Lung (tissue), 12 donors: ENCODE measurements around the gene MISP3. TPM values are rescaled to one million over a fixed set of nuclear protein-coding genes. Genes with fewer than 3 reads are reported as not detected.
A peak's percentile ranks its signal among the peaks of the same experiment; 100 is the strongest.

Experiments
- ATAC-seq: fragments of 200-7000 bp; cut with Tn5 transposase; one replicate; pipeline ENCODE4 v1.9.1; 2020; ENCODE audit warnings: moderate number of reproducible peaks; ENCODE audit not compliant: insufficient read depth, low FRiP score
- DNase-seq, 3 donors: peaks; one replicate each; pipeline ENCODE4 v3.0.0-alpha.2; 2013 to 2017
- H3K27ac ChIP-seq, 2 donors: one replicate each; pipeline ENCODE4 v1.5.1; 2013; ENCODE audit warnings: mild to moderate bottlenecking in 2 of 2, moderate library complexity in 2 of 2, control low read depth in 1 of 2, inconsistent platforms in 1 of 2, low read depth in 1 of 2, low read length in 1 of 2
- H3K27me3 ChIP-seq, 3 donors: one replicate each; pipeline ENCODE4 v1.5.1; 2013; ENCODE audit warnings: low read length in 2 of 3; ENCODE audit not compliant: control insufficient read depth in 3 of 3, insufficient read depth in 3 of 3
- H3K36me3 ChIP-seq, 4 donors: one replicate each; pipeline ENCODE4 v1.5.1; 2013; ENCODE audit warnings: low read length in 4 of 4, mild to moderate bottlenecking in 1 of 4, moderate library complexity in 1 of 4; ENCODE audit not compliant: control insufficient read depth in 4 of 4, insufficient read depth in 4 of 4
- H3K4me1 ChIP-seq, 5 donors: one replicate each; pipeline ENCODE4 v1.5.1; 2013; ENCODE audit warnings: low read length in 5 of 5, mild to moderate bottlenecking in 2 of 5, moderate library complexity in 1 of 5; ENCODE audit not compliant: control insufficient read depth in 5 of 5, insufficient read depth in 5 of 5
- H3K4me3 ChIP-seq: one replicate; pipeline ENCODE4 v1.5.1; 2013; ENCODE audit warnings: mild to moderate bottlenecking, control low read depth, moderate library complexity
- H3K9ac ChIP-seq, 2 donors: one replicate each; pipeline ENCODE4 v1.5.1; 2013; ENCODE audit warnings: low read length in 2 of 2, control low read depth in 1 of 2; ENCODE audit not compliant: insufficient read depth in 1 of 2
- H3K9me3 ChIP-seq, 4 donors: one replicate each; pipeline ENCODE4 v1.5.1; 2013; ENCODE audit warnings: low read length in 3 of 4, mild to moderate bottlenecking in 1 of 4, moderate library complexity in 1 of 4; ENCODE audit not compliant: control insufficient read depth in 4 of 4, insufficient read depth in 3 of 4
- WGBS, 2 donors: extraction: QIAGEN DNeasy Blood & Tissue Kit; methylation state at CpG; one replicate each; pipeline ENCODE4 v1.1.7; 2013; 5-methylcytosine and 5-hydroxymethylcytosine counted together
- polyA plus RNA-seq, 2 donors: library from polyadenylated mRNA; stranded (reverse); fragments of 200-250 nt; gene quantifications; one replicate each; pipeline ENCODE4 v1.2.1, GENCODE V29; 2013
- total RNA-seq, 2 donors: library from RNA; depleted of rRNA in 1 of 2; stranded (reverse); fragments of >200 nt in 1 of 2; gene quantifications; one replicate each; pipeline ENCODE4 v1.2.1, GENCODE V29; 2014 to 2021
- TF ChIP-seq, protein P1 (sequence below): IDR thresholded peaks from 2 replicates; pipeline ENCODE4 v1.5.1; 2012; ENCODE audit warnings: mild to moderate bottlenecking; ENCODE audit errors: control extremely low read depth, extremely low read depth
- donor health status: control.
- donor health status: control.
- donor health status: Bipolar disorder and iron deficiency.
- donor health status: healthy.
- donor health status: DM: yes; HTN: yes; CAD: no.

The MISP3 gene
- total and polyA plus RNA-seq, 4 donors: 3.5 to 11.2 (median 7.4) TPM

DNA sequence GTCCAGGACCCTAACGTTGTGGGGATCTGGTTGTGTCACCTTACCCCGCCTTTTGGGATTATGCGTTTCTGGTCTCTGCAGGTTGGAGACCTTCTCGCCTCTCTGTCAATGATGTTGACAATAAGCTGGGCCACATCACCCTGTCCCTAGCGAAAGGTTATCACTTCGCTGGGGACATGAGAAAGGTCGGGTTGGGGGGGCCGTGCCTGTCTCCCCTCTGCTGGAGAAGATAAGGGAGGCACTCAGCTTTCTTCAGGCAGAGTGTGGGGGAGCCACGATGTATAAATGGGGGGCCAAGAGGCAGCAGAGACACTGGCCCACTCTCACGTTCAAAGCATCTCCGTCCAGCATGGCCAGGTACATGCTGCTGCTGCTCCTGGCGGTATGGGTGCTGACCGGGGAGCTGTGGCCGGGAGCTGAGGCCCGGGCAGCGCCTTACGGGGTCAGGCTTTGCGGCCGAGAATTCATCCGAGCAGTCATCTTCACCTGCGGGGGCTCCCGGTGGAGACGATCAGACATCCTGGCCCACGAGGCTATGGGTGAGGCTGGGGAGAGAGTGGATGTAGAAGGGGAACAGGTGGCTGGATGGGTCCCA lies 44.6 kb upstream of the MISP3 start, which contains the start of gene RLN3:
Gene RLN3, plus strand, starts transcription at position 293 of the 595 bp plus-strand sequence. Its CDS starts 57 bp downstream, at position 350.
- Histone ChIP-seq H3K36me3 (no peaks in the 10 kb centered on the region), H3K9ac (no peak within 1 kb of the TSS), H3K4me1 (peaks cover 0 to 7% (median 0%) of the 10 kb centered on the region in 5 donors), H3K27me3 (peaks cover 0 to 11% (median 7%) of the 10 kb centered on the region in 3 donors), H3K9me3 (no peaks in the 10 kb centered on the region), H3K27ac (no peak within 1 kb of the TSS), H3K4me3 (no peak within 1 kb of the TSS)
- 66 to 72% methylated on average over 24 of the region's 24 CpGs for WGBS, 2 donors
- TF ChIP-seq, protein P1, sequence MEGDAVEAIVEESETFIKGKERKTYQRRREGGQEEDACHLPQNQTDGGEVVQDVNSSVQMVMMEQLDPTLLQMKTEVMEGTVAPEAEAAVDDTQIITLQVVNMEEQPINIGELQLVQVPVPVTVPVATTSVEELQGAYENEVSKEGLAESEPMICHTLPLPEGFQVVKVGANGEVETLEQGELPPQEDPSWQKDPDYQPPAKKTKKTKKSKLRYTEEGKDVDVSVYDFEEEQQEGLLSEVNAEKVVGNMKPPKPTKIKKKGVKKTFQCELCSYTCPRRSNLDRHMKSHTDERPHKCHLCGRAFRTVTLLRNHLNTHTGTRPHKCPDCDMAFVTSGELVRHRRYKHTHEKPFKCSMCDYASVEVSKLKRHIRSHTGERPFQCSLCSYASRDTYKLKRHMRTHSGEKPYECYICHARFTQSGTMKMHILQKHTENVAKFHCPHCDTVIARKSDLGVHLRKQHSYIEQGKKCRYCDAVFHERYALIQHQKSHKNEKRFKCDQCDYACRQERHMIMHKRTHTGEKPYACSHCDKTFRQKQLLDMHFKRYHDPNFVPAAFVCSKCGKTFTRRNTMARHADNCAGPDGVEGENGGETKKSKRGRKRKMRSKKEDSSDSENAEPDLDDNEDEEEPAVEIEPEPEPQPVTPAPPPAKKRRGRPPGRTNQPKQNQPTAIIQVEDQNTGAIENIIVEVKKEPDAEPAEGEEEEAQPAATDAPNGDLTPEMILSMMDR: no peak
- ATAC-seq (no peak), DNase-seq (no peak)

DNA sequence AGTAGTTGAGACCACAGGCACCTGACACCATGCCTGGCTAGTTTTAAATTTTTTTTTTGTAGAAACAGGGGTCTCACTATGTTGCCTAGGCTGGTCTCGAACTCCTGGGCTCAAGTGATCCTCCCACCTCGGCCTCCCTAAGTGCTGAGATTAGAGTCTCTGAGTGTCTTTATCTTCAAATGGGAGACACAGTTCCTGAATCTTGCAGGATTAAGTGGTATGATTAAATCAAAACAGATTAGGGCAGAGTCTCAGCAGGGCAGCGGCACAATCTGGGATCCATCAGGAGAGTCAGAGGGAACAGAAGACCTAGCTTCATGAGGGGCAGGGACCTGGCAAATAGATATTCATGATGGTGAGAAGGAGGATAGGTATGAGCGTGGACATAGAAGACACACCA lies 43.7 kb upstream of the MISP3 start:
- peaks cover 0 to 7% (median 0%) of the 10 kb centered on the region in 5 donors for H3K4me1 ChIP-seq
- DNase-seq (no peak), ATAC-seq (no peak)
- peaks cover 0 to 11% (median 7%) of the 10 kb centered on the region in 3 donors for H3K27me3 ChIP-seq
- TF ChIP-seq, protein P1: no peak
- H3K9ac ChIP-seq: no peak overlapping the region
- 83 to 84% methylated on average over 4 of the region's 4 CpGs for WGBS, 2 donors
- H3K4me3 ChIP-seq: no peak overlapping the region
- H3K27ac ChIP-seq: no peak overlapping the region
- H3K36me3 ChIP-seq: no peaks in the 10 kb centered on the region
- no peaks in the 10 kb centered on the region for H3K9me3 ChIP-seq

DNA sequence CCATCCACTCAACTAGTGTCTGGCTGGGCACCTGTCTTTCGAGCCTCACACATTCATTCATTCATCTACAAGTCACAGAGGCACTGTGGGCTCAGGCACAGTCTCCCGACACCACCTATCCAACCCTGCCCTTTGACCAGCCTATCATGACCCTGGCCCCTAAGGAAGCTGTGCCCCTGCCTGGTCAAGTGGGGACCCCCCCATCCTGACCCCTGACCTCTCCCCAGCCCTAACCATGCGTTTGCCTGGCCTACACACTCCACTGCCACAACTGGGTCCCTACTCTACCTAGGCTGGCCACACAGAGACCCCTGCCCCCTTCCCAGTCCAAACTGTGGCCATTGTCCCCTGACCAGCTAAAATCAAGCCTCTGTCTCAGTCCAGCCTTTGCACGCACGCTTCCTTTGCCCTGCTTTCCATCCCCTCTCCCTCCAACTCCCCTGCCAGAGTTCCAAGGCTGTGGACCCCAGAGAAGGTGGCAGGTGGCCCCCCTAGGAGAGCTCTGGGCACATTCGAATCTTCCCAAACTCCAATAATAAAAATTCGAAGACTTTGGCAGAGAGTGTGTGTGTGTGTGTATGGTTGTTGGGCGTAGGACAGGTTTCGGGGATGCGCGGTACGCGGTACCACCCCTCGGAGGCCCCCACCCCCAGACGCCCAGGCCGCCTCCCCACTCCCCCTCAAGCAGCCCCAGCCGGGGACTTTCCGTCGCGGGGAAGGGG lies 41.4 kb upstream of the MISP3 start:
- 20 to 21% methylated on average over 20 of the region's 20 CpGs for WGBS, 2 donors
- Histone ChIP-seq H3K27ac (peak overlapping the region; percentile 60 to 96), H3K9me3 (no peaks in the 10 kb centered on the region), H3K9ac (peak overlapping the region in 1 of 2 donors; percentile 23), H3K4me1 (peaks cover 0 to 7% (median 0%) of the 10 kb centered on the region in 5 donors), H3K4me3 (peak overlapping the region; percentile 74), H3K36me3 (no peaks in the 10 kb centered on the region), H3K27me3 (peaks cover 0 to 11% (median 7%) of the 10 kb centered on the region in 3 donors)
- ATAC-seq: no peak
- TF ChIP-seq, protein P1: no peak
- DNase-seq: no peak
